ENCODE measurements around the gene ALKBH8. TPM values are rescaled to one million over a fixed set of nuclear protein-coding genes. Genes with fewer than 3 reads are reported as not detected.
A peak's percentile ranks its signal among the peaks of the same experiment; 100 is the strongest.
"Not testable (repeated sequence)": the region's sequence is repeated elsewhere in the genome, so short reads cannot be mapped to it uniquely, and the experiment has no call there.

ALKBH8 gene
- total RNA-seq, 1 donor from 2014 or later: 12.4 TPM

- peak; percentile 64 for DNase-seq (ENCODE audit: low read depth)
- no peaks in the 10 kb centered on the region for H3K27me3 ChIP-seq (ENCODE audit: control insufficient read depth, insufficient read depth, low read length)
Measured at GRCh38 chr11:107472966-107473365, 92.6 kb downstream of the ALKBH8 start.

GRCh38 chr11:107468596-107468995, 96.9 kb downstream of the ALKBH8 start:
- Histone ChIP-seq H3K36me3 (ENCODE audit: control insufficient read depth, insufficient read depth, low read length) (no peaks in the 10 kb centered on the region), H3K27me3 (ENCODE audit: control insufficient read depth, insufficient read depth, low read length) (no peaks in the 10 kb centered on the region), H3K4me3 (ENCODE audit: low read depth, low read length) (no peak overlapping the region)
- peak; percentile 18 for DNase-seq (ENCODE audit: low read depth)
- TF ChIP-seq CTCF (IDR thresholded peaks at IDR 0.05; ENCODE audit: insufficient read depth, low read length, severe bottlenecking): no peak
- FAIRE-seq: no peak

More at GRCh38 chr11:107472966-107473365, 92.6 kb downstream of the ALKBH8 start:
- no peak for TF ChIP-seq CTCF (IDR thresholded peaks at IDR 0.05; ENCODE audit: insufficient read depth, low read length, severe bottlenecking)
- Histone ChIP-seq H3K4me3 (ENCODE audit: low read depth, low read length) (no peak overlapping the region), H3K36me3 (ENCODE audit: control insufficient read depth, insufficient read depth, low read length) (no peaks in the 10 kb centered on the region)
- no peak for FAIRE-seq

- Histone ChIP-seq H3K27me3 (ENCODE audit: control insufficient read depth, insufficient read depth, low read length) (no peaks in the 10 kb centered on the region), H3K4me3 (ENCODE audit: low read depth, low read length) (no peak overlapping the region), H3K36me3 (ENCODE audit: control insufficient read depth, insufficient read depth, low read length) (no peaks in the 10 kb centered on the region)
- no peak for TF ChIP-seq CTCF (IDR thresholded peaks at IDR 0.05; ENCODE audit: insufficient read depth, low read length, severe bottlenecking)
- DNase-seq (ENCODE audit: low read depth) (no peak), FAIRE-seq (no peak)
Measured at GRCh38 chr11:107467696-107468095, 97.8 kb downstream of the ALKBH8 start.

- not testable (repeated sequence) for FAIRE-seq; H3K27me3 ChIP-seq (ENCODE audit: control insufficient read depth, insufficient read depth, low read length); DNase-seq (ENCODE audit: low read depth); H3K36me3 ChIP-seq (ENCODE audit: control insufficient read depth, insufficient read depth, low read length); H3K4me3 ChIP-seq (ENCODE audit: low read depth, low read length)
Measured at GRCh38 chr11:107466275-107466866, 99.2 kb downstream of the ALKBH8 start.

GRCh38 chr11:107457558-107458271, 107.8 kb downstream of the ALKBH8 start, which contains the start of gene CWF19L2:
Gene CWF19L2 (minus strand): TSS chr11:107457825. CDS start chr11:107457816, 9 bp downstream.
- peak; percentile 97 for DNase-seq (ENCODE audit: low read depth)
- peak; percentile 8 for TF ChIP-seq CTCF (IDR thresholded peaks at IDR 0.05; ENCODE audit: insufficient read depth, low read length, severe bottlenecking)
- FAIRE-seq: peak; percentile 92
- Histone ChIP-seq H3K36me3 (ENCODE audit: control insufficient read depth, insufficient read depth, low read length) (peaks cover 3% of the 10 kb centered on the region), H3K27me3 (ENCODE audit: control insufficient read depth, insufficient read depth, low read length) (no peaks in the 10 kb centered on the region), H3K4me3 (ENCODE audit: low read depth, low read length) (peak within 1 kb of the TSS; percentile 71)

- H3K27me3 ChIP-seq (ENCODE audit: control insufficient read depth, insufficient read depth, low read length): no peaks in the 10 kb centered on the region
- peak; percentile 23 for DNase-seq (ENCODE audit: low read depth)
- peak overlapping the region; percentile 71 for H3K4me3 ChIP-seq (ENCODE audit: low read depth, low read length)
- no peak for FAIRE-seq
- no peak for TF ChIP-seq CTCF (IDR thresholded peaks at IDR 0.05; ENCODE audit: insufficient read depth, low read length, severe bottlenecking)
- peaks cover 3% of the 10 kb centered on the region for H3K36me3 ChIP-seq (ENCODE audit: control insufficient read depth, insufficient read depth, low read length)
Measured at GRCh38 chr11:107457205-107457557, 108.4 kb downstream of the ALKBH8 start.
